Breast epithelium (tissue), 4 donors: ENCODE results near the gene IMMP2L. TPM values are rescaled to one million over a fixed set of nuclear protein-coding genes. Genes with fewer than 3 reads are reported as not detected.

Experiments used
- DNase-seq, 2 donors: peaks; one replicate each; pipeline ENCODE4 v3.0.0-alpha.2; 2019; ENCODE audit warnings: low spot score in 2 of 2
- H3K27ac ChIP-seq, 2 donors: fragments of 200-600 bp; sonication (generic) in 1 of 2; one replicate each; pipeline ENCODE4 v1.5.1; 2016 to 2019; ENCODE audit warnings: mild to moderate bottlenecking in 1 of 2
- H3K27me3 ChIP-seq, 2 donors: fragments of 200-600 bp; sonication (generic) in 1 of 2; one replicate each; pipeline versions ENCODE4 v1.5.1 to v1.6.0; 2017 to 2019; ENCODE audit warnings: control low read depth in 1 of 2, mild to moderate bottlenecking in 1 of 2
- H3K36me3 ChIP-seq: fragments of 200-600 bp; one replicate; pipeline ENCODE4 v1.5.1; 2019
- H3K4me1 ChIP-seq, 2 donors: fragments of 200-600 bp; sonication (generic); one replicate each; pipeline ENCODE4 v1.5.1; 2016 to 2019; ENCODE audit warnings: control low read depth in 1 of 2
- H3K4me3 ChIP-seq, 3 donors: fragments of 200-600 bp; sonication (generic); 1 replicate in 2 of 3; 2 replicates in 1 of 3; pipeline ENCODE4 v1.5.1; 2016 to 2019; ENCODE audit warnings: mild to moderate bottlenecking in 3 of 3, moderate library complexity in 2 of 3
- H3K9me3 ChIP-seq, 2 donors: fragments of 200-600 bp; sonication (generic) in 1 of 2; one replicate each; pipeline ENCODE4 v1.5.1; 2016 to 2019; ENCODE audit warnings: control low read depth in 1 of 2
- CTCF ChIP-seq, 3 donors: fragments of 450-650 bp; IDR thresholded peaks; one replicate each; pipeline ENCODE4 v1.5.1; 2016 to 2017; ENCODE audit warnings: antibody characterized with exemption in 3 of 3, mild to moderate bottlenecking in 3 of 3, moderate library complexity in 3 of 3
- POLR2A ChIP-seq: fragments of 450-650 bp; IDR thresholded peaks from one replicate; pipeline ENCODE4 v1.6.1; 2016; ENCODE audit warnings: antibody characterized with exemption, mild to moderate bottlenecking, moderate library complexity
- POLR2AphosphoS5 ChIP-seq, 3 donors: sonication (generic); formaldehyde crosslinking; IDR thresholded peaks; one replicate each; pipeline ENCODE4 v1.6.1; 2017; ENCODE audit warnings: antibody characterized with exemption in 3 of 3
- intact Hi-C: fragments of 100-400 bp; cut with DNase I; formaldehyde crosslinking; loops from one replicate; pipeline ENCODE4 v1.15.1; 2023; ENCODE audit warnings: low total_unique reads
- total RNA-seq, 3 donors: library from RNA; depleted of rRNA; stranded (reverse); fragments of >200 nt; gene quantifications; one replicate each; pipeline ENCODE4 v1.1.0, GENCODE V29; 2016

IMMP2L gene
- total RNA-seq, 3 donors from 2014 or later, result 19.8 to 39.7 (median 30.8) TPM

GRCh38 chr7:111568419-111568818 is 6.1 kb upstream of the IMMP2L start:
- TF ChIP-seq POLR2AphosphoS5 (IDR thresholded peaks at IDR 0.05) (no peak), POLR2A (no peak), CTCF (IDR thresholded peaks at IDR 0.05) (no peak)
- no peak overlapping the region for H3K4me3 ChIP-seq
- H3K4me1 ChIP-seq, result no peaks in the 10 kb centered on the region
- intact Hi-C loops, result no loop called here
- H3K27ac ChIP-seq, result no peak overlapping the region
- peaks cover 14 to 18% of the 10 kb centered on the region in 2 donors for H3K9me3 ChIP-seq
- no peaks in the 10 kb centered on the region for H3K36me3 ChIP-seq
- no peaks in the 10 kb centered on the region for H3K27me3 ChIP-seq
- no peak for DNase-seq

- no peaks in the 10 kb centered on the region for H3K9me3 ChIP-seq
- H3K4me1 ChIP-seq, result no peaks in the 10 kb centered on the region
- H3K27me3 ChIP-seq, result no peaks in the 10 kb centered on the region
- no peak for DNase-seq
- H3K27ac ChIP-seq, result no peak overlapping the region
- H3K4me3 ChIP-seq, result no peak overlapping the region
- intact Hi-C loops, result loop anchor here (5.0 kb wide), 1 partner anchor 1182 kb away; no protein-coding TSS in a partner anchor
- no peaks in the 10 kb centered on the region for H3K36me3 ChIP-seq
- TF ChIP-seq POLR2A (no peak), CTCF (IDR thresholded peaks at IDR 0.05) (no peak), POLR2AphosphoS5 (IDR thresholded peaks at IDR 0.05) (no peak)
Observed at GRCh38 chr7:111564078-111564477, 1.8 kb upstream of the IMMP2L start.

- intact Hi-C loops, result loop anchor here (5.0 kb wide), 1 partner anchor 1179 kb away; no protein-coding TSS in a partner anchor
- Histone ChIP-seq H3K27ac (peak overlapping the region; percentile 88 to 96), H3K4me1 (no peaks in the 10 kb centered on the region), H3K27me3 (no peaks in the 10 kb centered on the region), H3K9me3 (no peaks in the 10 kb centered on the region), H3K4me3 (peak overlapping the region; percentile 85 to 89 (median 87)), H3K36me3 (no peaks in the 10 kb centered on the region)
- TF ChIP-seq POLR2AphosphoS5 (IDR thresholded peaks at IDR 0.05) (no peak), CTCF (IDR thresholded peaks at IDR 0.05) (no peak), POLR2A (no peak)
- DNase-seq, result no peak
Observed at GRCh38 chr7:111561654-111561903, 713 bp downstream of the IMMP2L start.

GRCh38 chr7:111560773-111561653 is 1.3 kb downstream of the IMMP2L start:
- H3K27ac ChIP-seq, result peak overlapping the region; percentile 88 to 96
- H3K9me3 ChIP-seq, result no peaks in the 10 kb centered on the region
- H3K4me3 ChIP-seq, result peak overlapping the region; percentile 85 to 89 (median 87)
- no peak for DNase-seq
- TF ChIP-seq POLR2A, result no peak
- TF ChIP-seq POLR2AphosphoS5 (IDR thresholded peaks at IDR 0.05), result no peak
- no peak for TF ChIP-seq CTCF (IDR thresholded peaks at IDR 0.05)
- no peaks in the 10 kb centered on the region for H3K4me1 ChIP-seq
- no peaks in the 10 kb centered on the region for H3K27me3 ChIP-seq
- H3K36me3 ChIP-seq, result no peaks in the 10 kb centered on the region
- intact Hi-C loops, result loop anchor here (5.0 kb wide), 1 partner anchor 1179 kb away; no protein-coding TSS in a partner anchor

- Histone ChIP-seq H3K4me3 (no peak overlapping the region), H3K36me3 (no peaks in the 10 kb centered on the region), H3K9me3 (no peaks in the 10 kb centered on the region), H3K27ac (no peak overlapping the region), H3K27me3 (no peaks in the 10 kb centered on the region), H3K4me1 (no peaks in the 10 kb centered on the region)
- intact Hi-C loops, result no loop called here
- no peak for DNase-seq
- no peak for TF ChIP-seq CTCF (IDR thresholded peaks at IDR 0.05)
- no peak for TF ChIP-seq POLR2AphosphoS5 (IDR thresholded peaks at IDR 0.05)
- TF ChIP-seq POLR2A, result no peak
Observed at GRCh38 chr7:111558991-111559390, 3.3 kb downstream of the IMMP2L start.
